ENCODE results near the gene PTGR1. TPM values are rescaled to one million over a fixed set of nuclear protein-coding genes. Genes with fewer than 3 reads are reported as not detected.

The PTGR1 gene
- total RNA-seq, 2 experiments from 2014 or later: 0.94 to 1.2 TPM

- no peak overlapping the region for H3K27ac Mint-ChIP-seq
- H3K4me3 Mint-ChIP-seq: no peak overlapping the region
- no peaks in the 10 kb centered on the region for H3K27me3 Mint-ChIP-seq
- ATAC-seq (ENCODE audit: low read depth): no peak
- H3K4me1 Mint-ChIP-seq: no peaks in the 10 kb centered on the region
- DNase-seq: no peak
- peaks cover 34% of the 10 kb centered on the region for H3K9me3 Mint-ChIP-seq
- POLR2A ChIA-PET: no interaction called here
- peaks cover 17% of the 10 kb centered on the region for H3K36me3 Mint-ChIP-seq
Measured at GRCh38 chr9:111548623-111549022, 50.8 kb downstream of the PTGR1 start.

- H3K4me3 Mint-ChIP-seq: no peak overlapping the region
- DNase-seq (no peak), ATAC-seq (ENCODE audit: low read depth) (no peak)
- POLR2A ChIA-PET: no interaction called here
- H3K36me3 Mint-ChIP-seq: peaks cover 38% of the 10 kb centered on the region
- H3K4me1 Mint-ChIP-seq: no peaks in the 10 kb centered on the region
- H3K27me3 Mint-ChIP-seq: no peaks in the 10 kb centered on the region
- no peak overlapping the region for H3K27ac Mint-ChIP-seq
- peaks cover 48% of the 10 kb centered on the region for H3K9me3 Mint-ChIP-seq
Measured at GRCh38 chr9:111542497-111543254, 56.8 kb downstream of the PTGR1 start.

GRCh38 chr9:111533099-111533790 is 66.2 kb downstream of the PTGR1 start:
- POLR2A ChIA-PET: no interaction called here
- Mint-ChIP-seq H3K4me1 (no peaks in the 10 kb centered on the region), H3K27me3 (no peaks in the 10 kb centered on the region), H3K36me3 (peaks cover 27% of the 10 kb centered on the region), H3K27ac (no peak overlapping the region), H3K9me3 (peaks cover 15% of the 10 kb centered on the region), H3K4me3 (no peak overlapping the region)
- no peak for DNase-seq
- no peak for ATAC-seq (ENCODE audit: low read depth)

- Mint-ChIP-seq H3K27ac (no peak overlapping the region), H3K9me3 (peaks cover 15% of the 10 kb centered on the region), H3K4me3 (no peak overlapping the region), H3K4me1 (peaks cover 7% of the 10 kb centered on the region), H3K36me3 (peaks cover 26% of the 10 kb centered on the region), H3K27me3 (no peaks in the 10 kb centered on the region)
- ATAC-seq (ENCODE audit: low read depth) (no peak), DNase-seq (no peak)
- POLR2A ChIA-PET: no interaction called here
Measured at GRCh38 chr9:111531716-111532115, 67.7 kb downstream of the PTGR1 start.

DNA sequence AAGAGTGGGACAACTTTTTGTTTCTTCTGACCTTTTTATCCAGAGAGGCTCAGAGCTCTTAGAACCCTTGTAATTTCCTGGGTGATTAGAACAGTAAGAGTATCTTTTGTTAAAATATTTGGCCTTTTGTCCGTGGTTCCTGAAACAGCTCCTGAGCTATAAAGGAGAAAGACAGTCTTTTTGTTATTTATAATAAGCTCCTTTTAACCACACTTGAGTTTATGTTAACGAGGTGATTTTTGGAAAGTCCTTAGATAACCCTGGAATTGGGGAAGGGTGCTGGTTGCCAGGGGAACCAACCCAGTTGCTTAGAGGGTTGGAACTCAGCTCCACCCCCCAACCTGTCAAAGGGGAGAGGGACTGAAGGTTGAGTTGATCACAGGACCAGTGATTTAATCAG is 69.7 kb downstream of the PTGR1 start:
- POLR2A ChIA-PET: no interaction called here
- no peaks in the 10 kb centered on the region for H3K27me3 Mint-ChIP-seq
- no peak overlapping the region for H3K4me3 Mint-ChIP-seq
- ATAC-seq (ENCODE audit: low read depth): no peak
- DNase-seq: no peak
- no peak overlapping the region for H3K27ac Mint-ChIP-seq
- peaks cover 14% of the 10 kb centered on the region for H3K9me3 Mint-ChIP-seq
- peaks cover 21% of the 10 kb centered on the region for H3K4me1 Mint-ChIP-seq
- peaks cover 20% of the 10 kb centered on the region for H3K36me3 Mint-ChIP-seq

GRCh38 chr9:111527347-111527746 is 72.1 kb downstream of the PTGR1 start:
- peaks cover 11% of the 10 kb centered on the region for H3K9me3 Mint-ChIP-seq
- ATAC-seq (ENCODE audit: low read depth) (peak; percentile 20), DNase-seq (no peak)
- H3K27me3 Mint-ChIP-seq: no peaks in the 10 kb centered on the region
- peaks cover 15% of the 10 kb centered on the region for H3K36me3 Mint-ChIP-seq
- POLR2A ChIA-PET: interaction anchor here (1.7 kb wide), 1 partner anchor 44 kb away, joined by 6 read pairs; no protein-coding TSS in a partner anchor
- no peak overlapping the region for H3K4me3 Mint-ChIP-seq
- peaks cover 22% of the 10 kb centered on the region for H3K4me1 Mint-ChIP-seq
- H3K27ac Mint-ChIP-seq: peak overlapping the region; percentile 28

- Mint-ChIP-seq H3K27me3 (no peaks in the 10 kb centered on the region), H3K4me3 (peak within 1 kb of the TSS; percentile 92), H3K4me1 (peaks cover 22% of the 10 kb centered on the region), H3K9me3 (peaks cover 7% of the 10 kb centered on the region), H3K36me3 (peaks cover 9% of the 10 kb centered on the region), H3K27ac (peak within 1 kb of the TSS; percentile 83)
- ATAC-seq (ENCODE audit: low read depth) (peak; percentile 82), DNase-seq (peak; percentile 74)
- POLR2A ChIA-PET: interaction anchor here (1.3 to 1.7 kb wide), 3 partner anchors 42 to 136 kb away, joined by 4 to 6 read pairs (median 5); partner anchors contain the start of genes ECPAS and GNG10
Measured at GRCh38 chr9:111525056-111525977, 74.1 kb downstream of the PTGR1 start, which contains the start of gene ZNF483. ZNF483 (plus strand) TSS chr9:111525179; CDS start chr9:111527396, 2,217 bp downstream.

DNA sequence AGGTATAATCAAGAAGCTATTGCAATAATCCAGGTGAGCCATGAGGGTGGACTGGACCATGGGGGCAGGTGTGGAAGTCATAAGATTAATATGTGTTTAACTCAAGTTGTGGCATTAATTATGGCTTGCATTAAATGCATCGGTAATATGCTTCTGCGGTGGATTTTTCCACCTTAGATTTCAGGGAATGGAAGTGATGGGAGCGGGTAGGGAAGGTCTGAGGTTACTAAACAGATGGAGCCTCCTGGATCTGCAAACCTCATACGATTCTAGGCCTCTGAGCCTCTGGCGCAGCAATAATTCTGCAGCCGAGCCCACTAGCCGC is 74.8 kb downstream of the PTGR1 start:
- Mint-ChIP-seq H3K4me1 (peaks cover 22% of the 10 kb centered on the region), H3K9me3 (peaks cover 7% of the 10 kb centered on the region), H3K27me3 (peaks cover 3% of the 10 kb centered on the region), H3K4me3 (peak overlapping the region; percentile 92), H3K36me3 (peaks cover 9% of the 10 kb centered on the region), H3K27ac (peak overlapping the region; percentile 51)
- ATAC-seq (ENCODE audit: low read depth) (no peak), DNase-seq (no peak)
- POLR2A ChIA-PET: interaction anchor here (1.3 to 1.4 kb wide), 2 partner anchors 41 to 137 kb away, joined by 4 to 5 read pairs; partner anchors contain the start of genes ECPAS and GNG10

DNA sequence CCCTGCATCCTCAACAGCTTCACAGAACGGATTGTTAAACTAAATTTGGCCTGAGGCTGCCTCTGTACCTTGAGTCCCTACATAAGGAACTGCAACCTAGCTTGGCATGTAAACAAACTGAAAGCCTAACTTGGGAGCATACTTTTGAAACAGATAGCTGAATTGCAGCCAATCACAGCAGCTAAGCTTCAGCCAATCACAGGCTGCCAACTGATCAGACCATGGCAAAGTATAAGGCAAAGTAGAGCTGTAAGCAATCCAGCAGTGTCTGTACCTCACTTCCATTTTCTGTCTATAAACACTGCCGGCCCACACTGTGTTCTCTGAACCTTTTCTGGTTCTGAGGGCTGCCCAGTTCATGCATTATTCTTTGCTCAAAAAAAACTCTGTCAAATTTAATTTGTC is 83.4 kb downstream of the PTGR1 start:
- ATAC-seq (ENCODE audit: low read depth) (no peak), DNase-seq (no peak)
- H3K9me3 Mint-ChIP-seq: peaks cover 1% of the 10 kb centered on the region
- H3K4me1 Mint-ChIP-seq: no peaks in the 10 kb centered on the region
- H3K4me3 Mint-ChIP-seq: no peak overlapping the region
- H3K27ac Mint-ChIP-seq: no peak overlapping the region
- no peaks in the 10 kb centered on the region for H3K36me3 Mint-ChIP-seq
- peaks cover 5% of the 10 kb centered on the region for H3K27me3 Mint-ChIP-seq
- POLR2A ChIA-PET: no interaction called here

GRCh38 chr9:111514967-111515366 is 84.5 kb downstream of the PTGR1 start:
- H3K36me3 Mint-ChIP-seq: no peaks in the 10 kb centered on the region
- H3K27ac Mint-ChIP-seq: no peak overlapping the region
- ATAC-seq (ENCODE audit: low read depth) (no peak), DNase-seq (no peak)
- no peak overlapping the region for H3K4me3 Mint-ChIP-seq
- H3K9me3 Mint-ChIP-seq: peaks cover 5% of the 10 kb centered on the region
- POLR2A ChIA-PET: no interaction called here
- peaks cover 2% of the 10 kb centered on the region for H3K27me3 Mint-ChIP-seq
- H3K4me1 Mint-ChIP-seq: no peaks in the 10 kb centered on the region

Other genes with a start within 250 kb of the PTGR1 start
- 10 to 100 TPM; 67.7 to 71.1 TPM for gene ECPAS, start 115.3 kb downstream of the PTGR1 start, total RNA-seq
- 1 to 10 TPM; 7.0 to 7.8 TPM for gene ZNF483, start 74.5 kb downstream of the PTGR1 start, total RNA-seq
- gene DNAJC25, start 31.7 kb upstream of the PTGR1 start, total RNA-seq: 1 to 10 TPM; 3.6 to 4.3 TPM
- gene GNG10, start 62.0 kb upstream of the PTGR1 start, total RNA-seq: 10 to 100 TPM; 17.8 to 18.5 TPM
- not detected for gene SHOC1, start 195.3 kb upstream of the PTGR1 start, total RNA-seq

Measured in activated naive CD8-positive, alpha-beta T cell treated with anti-CD3 and anti-CD28 coated beads, Interleukin-2, amount 10 ng/mL, durations not matched to agents 7 days and 5 days (primary cell).